ENCODE results near the gene CELF2.

GRCh38 chr10:11231285-11231684 lies 213.6 kb downstream of the CELF2 start:
- no peak for TF ChIP-seq EP300 (IDR thresholded peaks at IDR 0.05; ENCODE audit: low read depth)
- TF ChIP-seq POLR2AphosphoS5 (IDR thresholded peaks at IDR 0.05) = no peak
- TF ChIP-seq CTCF (IDR thresholded peaks at IDR 0.05) = no peak
- TF ChIP-seq POLR2A (IDR thresholded peaks at IDR 0.05) = no peak
